ENCODE results near the gene IPO11.

DNA sequence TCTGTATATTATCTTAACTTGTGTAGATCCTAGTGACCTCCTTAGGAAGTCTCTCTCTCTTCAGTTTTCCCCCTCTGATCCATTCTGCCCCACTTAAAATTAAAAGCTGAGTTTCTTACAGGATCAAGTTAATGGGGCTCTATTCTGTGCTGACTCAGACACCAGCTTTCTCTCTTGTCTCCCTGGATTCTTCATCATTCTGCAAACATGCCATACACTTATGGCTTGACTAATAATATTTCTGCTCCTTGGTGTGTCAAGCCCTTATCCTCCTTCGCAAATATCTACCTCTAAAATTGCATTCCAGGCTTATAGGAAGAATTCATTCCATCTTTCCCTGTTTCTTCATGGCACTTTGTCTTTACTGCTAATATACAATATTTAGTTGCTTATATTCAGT, 184.1 kb downstream of the IPO11 start:
- TF ChIP-seq, protein P1, sequence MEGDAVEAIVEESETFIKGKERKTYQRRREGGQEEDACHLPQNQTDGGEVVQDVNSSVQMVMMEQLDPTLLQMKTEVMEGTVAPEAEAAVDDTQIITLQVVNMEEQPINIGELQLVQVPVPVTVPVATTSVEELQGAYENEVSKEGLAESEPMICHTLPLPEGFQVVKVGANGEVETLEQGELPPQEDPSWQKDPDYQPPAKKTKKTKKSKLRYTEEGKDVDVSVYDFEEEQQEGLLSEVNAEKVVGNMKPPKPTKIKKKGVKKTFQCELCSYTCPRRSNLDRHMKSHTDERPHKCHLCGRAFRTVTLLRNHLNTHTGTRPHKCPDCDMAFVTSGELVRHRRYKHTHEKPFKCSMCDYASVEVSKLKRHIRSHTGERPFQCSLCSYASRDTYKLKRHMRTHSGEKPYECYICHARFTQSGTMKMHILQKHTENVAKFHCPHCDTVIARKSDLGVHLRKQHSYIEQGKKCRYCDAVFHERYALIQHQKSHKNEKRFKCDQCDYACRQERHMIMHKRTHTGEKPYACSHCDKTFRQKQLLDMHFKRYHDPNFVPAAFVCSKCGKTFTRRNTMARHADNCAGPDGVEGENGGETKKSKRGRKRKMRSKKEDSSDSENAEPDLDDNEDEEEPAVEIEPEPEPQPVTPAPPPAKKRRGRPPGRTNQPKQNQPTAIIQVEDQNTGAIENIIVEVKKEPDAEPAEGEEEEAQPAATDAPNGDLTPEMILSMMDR (IDR thresholded peaks at IDR 0.05) = no peak
- TF ChIP-seq POLR2A (IDR thresholded peaks at IDR 0.05) = no peak
